Activated naive CD4-positive, alpha-beta T cell treated with Interleukin-2 at 50 U/mL for 16 hours (primary cell): ENCODE measurements around the gene MYLK2.
"Not testable (repeated sequence)": the region's sequence is repeated elsewhere in the genome, so short reads cannot be mapped to it uniquely, and the experiment has no call there.

Experiments
- DNase-seq: peaks from one replicate; pipeline ENCODE4 v3.0.0-alpha.2; 2020

Gene MYLK2

GRCh38 chr20:31819083-31819784, at the start of gene MYLK2:
TSS of gene MYLK2 (plus strand) at chr20:31819356. CDS start at chr20:31819581, 225 bp downstream.
- no peak for DNase-seq

- no peak for DNase-seq
Observed at GRCh38 chr20:31769681-31770080, 49.5 kb upstream of the MYLK2 start.

GRCh38 chr20:31770243-31770642, 48.9 kb upstream of the MYLK2 start:
- DNase-seq = no peak

- DNase-seq = no peak
Observed at GRCh38 chr20:31774408-31774807, 44.7 kb upstream of the MYLK2 start.

GRCh38 chr20:31780839-31781238, 38.3 kb upstream of the MYLK2 start:
- no peak for DNase-seq

- DNase-seq = no peak
Observed at GRCh38 chr20:31781945-31782344, 37.2 kb upstream of the MYLK2 start.

GRCh38 chr20:31784354-31785044, 34.7 kb upstream of the MYLK2 start:
- DNase-seq = no peak

GRCh38 chr20:31785089-31785488, 34.1 kb upstream of the MYLK2 start:
- DNase-seq = no peak

GRCh38 chr20:31788578-31788977, 30.6 kb upstream of the MYLK2 start:
- no peak for DNase-seq

GRCh38 chr20:31790401-31790800, 28.8 kb upstream of the MYLK2 start:
- no peak for DNase-seq

- no peak for DNase-seq
Observed at GRCh38 chr20:31797364-31797763, 21.8 kb upstream of the MYLK2 start.

- DNase-seq = no peak
Observed at GRCh38 chr20:31801508-31801907, 17.6 kb upstream of the MYLK2 start.

GRCh38 chr20:31803552-31804291, 15.4 kb upstream of the MYLK2 start:
- DNase-seq = no peak

GRCh38 chr20:31806564-31807355, 12.4 kb upstream of the MYLK2 start:
- no peak for DNase-seq

- DNase-seq = no peak
Observed at GRCh38 chr20:31808481-31808880, 10.7 kb upstream of the MYLK2 start.

- no peak for DNase-seq
Observed at GRCh38 chr20:31809661-31810060, 9.5 kb upstream of the MYLK2 start.

- no peak for DNase-seq
Observed at GRCh38 chr20:31811198-31811597, 8.0 kb upstream of the MYLK2 start.

GRCh38 chr20:31811796-31812728, 7.1 kb upstream of the MYLK2 start:
- no peak for DNase-seq

GRCh38 chr20:31813611-31814010, 5.5 kb upstream of the MYLK2 start:
- DNase-seq = no peak

- DNase-seq = not testable (repeated sequence)
Observed at GRCh38 chr20:31814142-31814541, 5.0 kb upstream of the MYLK2 start.

- no peak for DNase-seq
Observed at GRCh38 chr20:31815408-31816188, 3.6 kb upstream of the MYLK2 start.
